Adrenal gland (tissue), 12 donors: ENCODE measurements around the gene CEP128. TPM values are rescaled to one million over a fixed set of nuclear protein-coding genes. Genes with fewer than 3 reads are reported as not detected.

ENCODE experiments used
- DNase-seq, 7 donors: peaks; one replicate each; pipeline ENCODE4 v3.0.0-alpha.2; 2019 to 2020
- H3K27ac ChIP-seq, 5 donors: fragments of 200-600 bp; sonication (generic) in 4 of 5; 1 replicate in 3 of 5; 2 replicates in 2 of 5; pipeline versions ENCODE4 v1.5.1 to v1.8.0; 2016 to 2020; ENCODE audit warnings: mild to moderate bottlenecking in 1 of 5
- H3K27me3 ChIP-seq: fragments of 200-600 bp; 2 replicates; pipeline ENCODE4 v1.8.0; 2021
- H3K36me3 ChIP-seq, 2 donors: fragments of 200-600 bp; replicated peaks in 1 of 2; 1 replicate in 1 of 2; 2 replicates in 1 of 2; pipeline versions ENCODE4 v1.5.1 to v1.8.0; 2018 to 2022
- H3K4me1 ChIP-seq, 2 donors: fragments of 200-600 bp; replicated peaks in 1 of 2; 1 replicate in 1 of 2; 2 replicates in 1 of 2; pipeline versions ENCODE4 v1.5.1 to v1.8.0; 2018 to 2021
- H3K4me3 ChIP-seq, 4 donors: fragments of 200-600 bp; sonication (generic) in 3 of 4; one replicate each; pipeline ENCODE4 v1.5.1; 2016 to 2018
- H3K9me3 ChIP-seq, 3 donors: fragments of 200-600 bp; sonication (generic) in 1 of 3; replicated peaks in 1 of 3; 1 replicate in 2 of 3; 2 replicates in 1 of 3; pipeline versions ENCODE4 v1.5.1 to v1.8.0; 2016 to 2021
- POLR2A ChIP-seq, 2 donors: fragments of 450-650 bp; IDR thresholded peaks; one replicate each; pipeline ENCODE4 v1.6.1; 2017; ENCODE audit warnings: antibody characterized with exemption in 2 of 2, mild to moderate bottlenecking in 2 of 2, moderate library complexity in 1 of 2
- WGBS, 4 donors: extraction: QIAGEN DNeasy Blood & Tissue Kit in 2 of 4; methylation state at CpG; one replicate each; pipeline versions ENCODE4 v1.1.5 to v1.1.7; 2013 to 2017; 5-methylcytosine and 5-hydroxymethylcytosine counted together
- intact Hi-C, 2 donors: fragments of 100-400 bp; cut with DNase I; formaldehyde crosslinking; loops; one replicate each; pipeline versions ENCODE4 v1.14.1 to v1.15.0; 2022 to 2023
- polyA plus RNA-seq, 3 donors: library from polyadenylated mRNA; stranded (reverse); fragments of 200-250 nt in 2 of 3; fragments of 350-450 nt in 1 of 3; fragmentation: Illumina TruSeq in 1 of 3; extraction: RNeasy Lipid Tissue Mini Kit (QIAGEN cat#74804) in 1 of 3; gene quantifications; one replicate each; pipeline ENCODE4 v1.2.3, GENCODE V29; 2013 to 2014
- total RNA-seq, 9 donors: library from RNA; depleted of rRNA in 4 of 9; stranded (reverse); fragments of >200 nt in 4 of 9; fragments of 120-200 nt in 1 of 9; fragmentation: NEBNext Ultra II Directional in 1 of 9; extraction: Animal tissue kit (Norgen Biotek cat#: 25700) in 1 of 9; gene quantifications; one replicate each; pipeline versions ENCODE4 v1.1.0 to v1.2.4, GENCODE V29; 2013 to 2023
- TF ChIP-seq, protein P1 (sequence below), 6 experiments: fragments of 450-650 bp in 4 of 6; fragments of 200-600 bp in 2 of 6; sonication (generic) in 1 of 6; IDR thresholded peaks; 1 replicate in 5 of 6; 2 replicates in 1 of 6; pipeline versions ENCODE4 v1.5.1 to v1.8.0; 2016 to 2021; ENCODE audit warnings: antibody characterized with exemption in 6 of 6, mild to moderate bottlenecking in 2 of 6, moderate library complexity in 1 of 6
- donor health status: healthy with polysubstance abuse.
- donor health status: Bipolar disorder and iron deficiency.
- donor health status: DM: yes; HTN: yes; CAD: no.
- donor health status: DM: no; HTN: no; CAD: no.
- donor health status: DM: no; HTN: no; CAD: no.
- donor health status: DM: yes; HTN: yes; CAD: no.

The CEP128 gene
- total and polyA plus RNA-seq, 12 donors = 1.1 to 5.2 (median 3.1) TPM

DNA sequence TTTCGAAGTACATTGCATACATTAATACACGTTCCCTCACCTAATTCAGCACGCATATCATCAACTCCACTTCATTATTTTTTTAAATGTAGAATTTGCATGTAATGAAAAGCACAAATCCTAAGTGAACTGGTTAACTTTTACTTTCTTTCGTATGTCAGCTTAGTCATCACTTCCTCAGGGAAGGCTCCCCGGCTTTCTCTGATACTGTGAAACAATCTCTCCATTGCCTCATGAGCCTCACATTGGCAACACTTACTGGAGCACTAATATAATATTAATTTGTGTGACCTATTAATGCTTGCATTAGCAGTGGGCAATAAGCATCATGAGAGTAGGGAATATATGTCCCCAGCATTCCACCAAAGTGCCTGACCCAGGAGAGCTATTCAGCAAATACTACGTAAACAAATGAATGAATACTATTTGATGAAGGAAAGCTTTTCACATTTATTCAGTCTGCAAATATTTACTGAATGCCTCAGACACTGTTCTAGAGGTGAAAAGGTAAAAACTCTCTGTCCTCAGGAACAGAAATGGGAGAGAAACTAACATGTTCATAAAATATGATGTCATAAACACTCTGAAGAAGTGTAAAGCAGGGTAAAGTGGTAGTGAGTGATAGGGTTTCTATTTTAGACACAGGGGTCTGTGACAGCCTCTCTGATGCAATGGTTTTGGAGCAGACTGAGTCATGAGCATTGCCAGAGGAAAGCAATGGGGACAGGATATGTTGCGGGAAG is 402.7 kb downstream of the CEP128 start:
- TF ChIP-seq, protein P1, sequence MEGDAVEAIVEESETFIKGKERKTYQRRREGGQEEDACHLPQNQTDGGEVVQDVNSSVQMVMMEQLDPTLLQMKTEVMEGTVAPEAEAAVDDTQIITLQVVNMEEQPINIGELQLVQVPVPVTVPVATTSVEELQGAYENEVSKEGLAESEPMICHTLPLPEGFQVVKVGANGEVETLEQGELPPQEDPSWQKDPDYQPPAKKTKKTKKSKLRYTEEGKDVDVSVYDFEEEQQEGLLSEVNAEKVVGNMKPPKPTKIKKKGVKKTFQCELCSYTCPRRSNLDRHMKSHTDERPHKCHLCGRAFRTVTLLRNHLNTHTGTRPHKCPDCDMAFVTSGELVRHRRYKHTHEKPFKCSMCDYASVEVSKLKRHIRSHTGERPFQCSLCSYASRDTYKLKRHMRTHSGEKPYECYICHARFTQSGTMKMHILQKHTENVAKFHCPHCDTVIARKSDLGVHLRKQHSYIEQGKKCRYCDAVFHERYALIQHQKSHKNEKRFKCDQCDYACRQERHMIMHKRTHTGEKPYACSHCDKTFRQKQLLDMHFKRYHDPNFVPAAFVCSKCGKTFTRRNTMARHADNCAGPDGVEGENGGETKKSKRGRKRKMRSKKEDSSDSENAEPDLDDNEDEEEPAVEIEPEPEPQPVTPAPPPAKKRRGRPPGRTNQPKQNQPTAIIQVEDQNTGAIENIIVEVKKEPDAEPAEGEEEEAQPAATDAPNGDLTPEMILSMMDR (IDR thresholded peaks at IDR 0.05) = no peak
- TF ChIP-seq POLR2A (IDR thresholded peaks at IDR 0.05) = no peak
- H3K4me3 ChIP-seq = no peak overlapping the region
- H3K27ac ChIP-seq = no peak overlapping the region
- intact Hi-C loops = no loop called here
- H3K36me3 ChIP-seq = no peaks in the 10 kb centered on the region
- no peaks in the 10 kb centered on the region for H3K27me3 ChIP-seq
- no peaks in the 10 kb centered on the region for H3K9me3 ChIP-seq
- no peaks in the 10 kb centered on the region for H3K4me1 ChIP-seq
- no peak for DNase-seq
- WGBS, 4 donors = 89 to 95% (median 94%) methylated on average over 7 of the region's 7 CpGs

DNA sequence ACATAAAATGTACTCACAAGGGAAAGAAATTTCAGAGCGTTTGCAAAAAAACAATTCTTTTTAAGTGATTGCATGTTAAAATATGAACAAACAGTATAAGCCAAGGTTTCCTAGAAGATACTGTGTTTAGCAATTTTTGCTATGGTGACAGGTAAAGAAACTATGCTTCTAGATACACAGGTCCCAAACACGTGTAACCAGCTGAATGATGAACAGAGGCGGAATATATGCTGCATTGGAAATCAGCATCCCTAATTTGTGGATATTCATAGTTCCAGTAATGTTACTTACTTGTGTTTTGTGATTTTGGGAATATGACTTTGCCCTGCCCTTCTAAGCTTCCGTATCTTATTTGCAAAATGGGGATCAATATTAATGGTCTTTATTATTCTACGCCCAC is 403.9 kb downstream of the CEP128 start:
- no peaks in the 10 kb centered on the region for H3K9me3 ChIP-seq
- no peak overlapping the region for H3K4me3 ChIP-seq
- TF ChIP-seq, protein P1 (IDR thresholded peaks at IDR 0.05) = no peak
- no peak for TF ChIP-seq POLR2A (IDR thresholded peaks at IDR 0.05)
- intact Hi-C loops = no loop called here
- no peaks in the 10 kb centered on the region for H3K27me3 ChIP-seq
- no peak overlapping the region for H3K27ac ChIP-seq
- no peaks in the 10 kb centered on the region for H3K36me3 ChIP-seq
- no peak for DNase-seq
- 93 to 96% (median 95%) methylated on average over 5 of the region's 5 CpGs for WGBS, 4 donors
- no peaks in the 10 kb centered on the region for H3K4me1 ChIP-seq

DNA sequence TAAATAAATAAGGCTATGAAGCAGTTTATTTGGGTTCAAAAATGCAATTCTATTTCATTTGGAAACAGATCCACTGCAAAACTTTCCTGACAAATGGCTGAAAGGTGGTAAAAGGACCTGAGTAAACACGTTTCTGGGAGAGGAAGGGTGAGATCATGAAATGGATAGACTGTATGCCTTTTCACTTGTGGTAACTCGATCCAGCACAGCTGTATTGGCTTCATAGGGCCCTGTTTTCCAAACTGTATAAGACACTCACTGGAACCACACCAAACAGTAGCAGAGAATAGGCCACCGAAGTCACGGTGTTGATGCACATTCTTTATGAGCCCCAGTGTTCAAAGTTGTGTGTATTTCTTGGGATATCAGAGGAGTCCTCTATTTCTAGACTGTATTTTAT is 405.1 kb downstream of the CEP128 start:
- intact Hi-C loops = no loop called here
- Histone ChIP-seq H3K4me1 (no peaks in the 10 kb centered on the region), H3K4me3 (no peak overlapping the region), H3K27ac (no peak overlapping the region), H3K36me3 (no peaks in the 10 kb centered on the region), H3K9me3 (no peaks in the 10 kb centered on the region), H3K27me3 (no peaks in the 10 kb centered on the region)
- DNase-seq = no peak
- TF ChIP-seq, protein P1 (IDR thresholded peaks at IDR 0.05) = no peak
- no peak for TF ChIP-seq POLR2A (IDR thresholded peaks at IDR 0.05)
- 80 to 85% (median 83%) methylated on average over 4 of the region's 4 CpGs for WGBS, 4 donors

DNA sequence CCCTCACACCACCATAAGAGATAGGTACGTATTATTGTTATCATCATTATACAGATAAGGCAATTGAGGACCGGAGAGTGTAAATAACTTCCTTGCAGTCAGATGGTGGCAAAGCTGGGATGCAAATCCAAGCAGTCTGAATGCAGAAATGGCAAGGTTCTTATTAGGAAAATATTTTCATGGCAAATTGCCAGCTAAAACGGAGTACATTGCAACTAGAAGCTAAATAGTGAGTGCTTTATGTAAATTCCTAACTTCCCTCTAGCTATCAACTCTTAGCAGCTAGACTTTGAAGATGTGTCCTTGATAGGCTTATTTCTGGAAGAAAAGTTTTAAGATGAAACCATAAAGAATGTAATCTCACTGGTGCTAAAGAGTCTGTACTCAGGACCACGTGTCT is 406.4 kb downstream of the CEP128 start:
- Histone ChIP-seq H3K27me3 (no peaks in the 10 kb centered on the region), H3K4me3 (no peak overlapping the region), H3K27ac (no peak overlapping the region), H3K9me3 (no peaks in the 10 kb centered on the region), H3K4me1 (no peaks in the 10 kb centered on the region), H3K36me3 (no peaks in the 10 kb centered on the region)
- TF ChIP-seq POLR2A (IDR thresholded peaks at IDR 0.05) = no peak
- TF ChIP-seq, protein P1 (IDR thresholded peaks at IDR 0.05) = no peak
- intact Hi-C loops = no loop called here
- WGBS, 4 donors = 49 to 62% (median 58%) methylated on average over 4 of the region's 4 CpGs
- DNase-seq = no peak
